Measurements from ENCODE around the gene UNC13B. TPM values are rescaled to one million over a fixed set of nuclear protein-coding genes. Genes with fewer than 3 reads are reported as not detected.

UNC13B gene
- total and polyA plus RNA-seq, 2 of the 13 experiments (the other 11 are each of a cell fraction or from before 2014, with no cell fraction given) = 14.0 to 18.3 TPM

DNA sequence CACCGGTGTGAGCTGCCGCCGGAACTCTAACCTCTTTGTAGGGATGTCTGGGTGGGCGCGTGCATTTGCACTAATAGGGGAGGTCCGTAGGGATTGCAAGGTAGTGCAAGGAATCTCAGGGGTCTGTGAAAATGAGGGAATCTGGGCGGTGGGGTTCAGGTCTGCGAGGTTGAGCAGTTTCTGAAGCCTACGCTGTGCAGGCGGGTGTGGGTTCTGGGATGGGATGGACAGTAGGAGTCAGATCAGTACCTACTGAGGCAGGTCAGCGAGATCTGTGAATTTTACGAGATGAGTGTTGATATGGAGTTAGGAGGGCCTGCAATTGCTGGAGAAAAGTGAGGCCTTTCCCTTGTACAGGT lies 45.3 kb upstream of the UNC13B start (continued):
- peak; percentile 48; the same call in 1 of the 2 replicates for TF ChIP-seq ZNF598 (CRISPR knock-in tag; IDR thresholded peaks at IDR 0.05; ENCODE audit: borderline replicate concordance)
- TF ChIP-seq HIVEP1 (CRISPR knock-in tag; IDR thresholded peaks at IDR 0.05) = peak; percentile 15; the same call in 1 of the 2 replicates
- TF ChIP-seq, protein P1, sequence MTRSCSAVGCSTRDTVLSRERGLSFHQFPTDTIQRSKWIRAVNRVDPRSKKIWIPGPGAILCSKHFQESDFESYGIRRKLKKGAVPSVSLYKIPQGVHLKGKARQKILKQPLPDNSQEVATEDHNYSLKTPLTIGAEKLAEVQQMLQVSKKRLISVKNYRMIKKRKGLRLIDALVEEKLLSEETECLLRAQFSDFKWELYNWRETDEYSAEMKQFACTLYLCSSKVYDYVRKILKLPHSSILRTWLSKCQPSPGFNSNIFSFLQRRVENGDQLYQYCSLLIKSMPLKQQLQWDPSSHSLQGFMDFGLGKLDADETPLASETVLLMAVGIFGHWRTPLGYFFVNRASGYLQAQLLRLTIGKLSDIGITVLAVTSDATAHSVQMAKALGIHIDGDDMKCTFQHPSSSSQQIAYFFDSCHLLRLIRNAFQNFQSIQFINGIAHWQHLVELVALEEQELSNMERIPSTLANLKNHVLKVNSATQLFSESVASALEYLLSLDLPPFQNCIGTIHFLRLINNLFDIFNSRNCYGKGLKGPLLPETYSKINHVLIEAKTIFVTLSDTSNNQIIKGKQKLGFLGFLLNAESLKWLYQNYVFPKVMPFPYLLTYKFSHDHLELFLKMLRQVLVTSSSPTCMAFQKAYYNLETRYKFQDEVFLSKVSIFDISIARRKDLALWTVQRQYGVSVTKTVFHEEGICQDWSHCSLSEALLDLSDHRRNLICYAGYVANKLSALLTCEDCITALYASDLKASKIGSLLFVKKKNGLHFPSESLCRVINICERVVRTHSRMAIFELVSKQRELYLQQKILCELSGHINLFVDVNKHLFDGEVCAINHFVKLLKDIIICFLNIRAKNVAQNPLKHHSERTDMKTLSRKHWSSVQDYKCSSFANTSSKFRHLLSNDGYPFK (CRISPR knock-in tag; IDR thresholded peaks at IDR 0.05; ENCODE audit: borderline replicate concordance) = 0 out of 2 replicates have a peak, but pooled peaks have one; percentile 29
- 0 out of 2 replicates have a peak, but pooled peaks have one; percentile 4 for TF ChIP-seq EEA1 (CRISPR knock-in tag; IDR thresholded peaks at IDR 0.05; ENCODE audit: borderline replicate concordance)
- no peak for TF ChIP-seq NCOA1 (CRISPR knock-in tag; IDR thresholded peaks at IDR 0.05)
- TF ChIP-seq, protein P2, sequence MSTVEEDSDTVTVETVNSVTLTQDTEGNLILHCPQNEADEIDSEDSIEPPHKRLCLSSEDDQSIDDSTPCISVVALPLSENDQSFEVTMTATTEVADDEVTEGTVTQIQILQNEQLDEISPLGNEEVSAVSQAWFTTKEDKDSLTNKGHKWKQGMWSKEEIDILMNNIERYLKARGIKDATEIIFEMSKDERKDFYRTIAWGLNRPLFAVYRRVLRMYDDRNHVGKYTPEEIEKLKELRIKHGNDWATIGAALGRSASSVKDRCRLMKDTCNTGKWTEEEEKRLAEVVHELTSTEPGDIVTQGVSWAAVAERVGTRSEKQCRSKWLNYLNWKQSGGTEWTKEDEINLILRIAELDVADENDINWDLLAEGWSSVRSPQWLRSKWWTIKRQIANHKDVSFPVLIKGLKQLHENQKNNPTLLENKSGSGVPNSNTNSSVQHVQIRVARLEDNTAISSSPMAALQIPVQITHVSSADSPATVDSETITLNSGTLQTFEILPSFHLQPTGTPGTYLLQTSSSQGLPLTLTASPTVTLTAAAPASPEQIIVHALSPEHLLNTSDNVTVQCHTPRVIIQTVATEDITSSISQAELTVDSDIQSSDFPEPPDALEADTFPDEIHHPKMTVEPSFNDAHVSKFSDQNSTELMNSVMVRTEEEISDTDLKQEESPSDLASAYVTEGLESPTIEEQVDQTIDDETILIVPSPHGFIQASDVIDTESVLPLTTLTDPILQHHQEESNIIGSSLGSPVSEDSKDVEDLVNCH (CRISPR knock-in tag; IDR thresholded peaks at IDR 0.05) = peak; percentile 82; the same call in 1 of the 2 replicates
- TF ChIP-seq ZNF766 (CRISPR knock-in tag; IDR thresholded peaks at IDR 0.05; ENCODE audit: borderline replicate concordance) = no peak
- TF ChIP-seq ONECUT2 (CRISPR knock-in tag; IDR thresholded peaks at IDR 0.05) = no peak
- TF ChIP-seq, protein P3, sequence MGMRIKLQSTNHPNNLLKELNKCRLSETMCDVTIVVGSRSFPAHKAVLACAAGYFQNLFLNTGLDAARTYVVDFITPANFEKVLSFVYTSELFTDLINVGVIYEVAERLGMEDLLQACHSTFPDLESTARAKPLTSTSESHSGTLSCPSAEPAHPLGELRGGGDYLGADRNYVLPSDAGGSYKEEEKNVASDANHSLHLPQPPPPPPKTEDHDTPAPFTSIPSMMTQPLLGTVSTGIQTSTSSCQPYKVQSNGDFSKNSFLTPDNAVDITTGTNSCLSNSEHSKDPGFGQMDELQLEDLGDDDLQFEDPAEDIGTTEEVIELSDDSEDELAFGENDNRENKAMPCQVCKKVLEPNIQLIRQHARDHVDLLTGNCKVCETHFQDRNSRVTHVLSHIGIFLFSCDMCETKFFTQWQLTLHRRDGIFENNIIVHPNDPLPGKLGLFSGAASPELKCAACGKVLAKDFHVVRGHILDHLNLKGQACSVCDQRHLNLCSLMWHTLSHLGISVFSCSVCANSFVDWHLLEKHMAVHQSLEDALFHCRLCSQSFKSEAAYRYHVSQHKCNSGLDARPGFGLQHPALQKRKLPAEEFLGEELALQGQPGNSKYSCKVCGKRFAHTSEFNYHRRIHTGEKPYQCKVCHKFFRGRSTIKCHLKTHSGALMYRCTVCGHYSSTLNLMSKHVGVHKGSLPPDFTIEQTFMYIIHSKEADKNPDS (CRISPR knock-in tag; IDR thresholded peaks at IDR 0.05) = no peak
- peak; percentile 92; the same call in 1 of the 2 replicates for TF ChIP-seq ZNF383 (CRISPR knock-in tag; IDR thresholded peaks at IDR 0.05; ENCODE audit: borderline replicate concordance)
- TF ChIP-seq ZNF543 (CRISPR knock-in tag; IDR thresholded peaks at IDR 0.05) = no peak
- TF ChIP-seq ZNF761 (CRISPR knock-in tag; conservative IDR thresholded peaks at IDR 0.05) = 0 out of 2 replicates have a peak, but pooled peaks have one; percentile 52
- TF ChIP-seq TSC22D2 (CRISPR knock-in tag; IDR thresholded peaks at IDR 0.05; ENCODE audit: borderline replicate concordance) = no peak
- TF ChIP-seq, protein P4, sequence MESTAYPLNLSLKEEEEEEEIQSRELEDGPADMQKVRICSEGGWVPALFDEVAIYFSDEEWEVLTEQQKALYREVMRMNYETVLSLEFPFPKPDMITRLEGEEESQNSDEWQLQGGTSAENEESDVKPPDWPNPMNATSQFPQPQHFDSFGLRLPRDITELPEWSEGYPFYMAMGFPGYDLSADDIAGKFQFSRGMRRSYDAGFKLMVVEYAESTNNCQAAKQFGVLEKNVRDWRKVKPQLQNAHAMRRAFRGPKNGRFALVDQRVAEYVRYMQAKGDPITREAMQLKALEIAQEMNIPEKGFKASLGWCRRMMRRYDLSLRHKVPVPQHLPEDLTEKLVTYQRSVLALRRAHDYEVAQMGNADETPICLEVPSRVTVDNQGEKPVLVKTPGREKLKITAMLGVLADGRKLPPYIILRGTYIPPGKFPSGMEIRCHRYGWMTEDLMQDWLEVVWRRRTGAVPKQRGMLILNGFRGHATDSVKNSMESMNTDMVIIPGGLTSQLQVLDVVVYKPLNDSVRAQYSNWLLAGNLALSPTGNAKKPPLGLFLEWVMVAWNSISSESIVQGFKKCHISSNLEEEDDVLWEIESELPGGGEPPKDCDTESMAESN (CRISPR knock-in tag; conservative IDR thresholded peaks at IDR 0.05) = 0 out of 2 replicates have a peak, but pooled peaks have one; percentile 12
- TF ChIP-seq KMT2A (CRISPR knock-in tag; IDR thresholded peaks at IDR 0.05) = no peak
- no peak for TF ChIP-seq PCBP1 (IDR thresholded peaks at IDR 0.05; ENCODE audit: borderline replicate concordance, low read depth, low read length)
- TF ChIP-seq TP53 (CRISPR knock-in tag; conservative IDR thresholded peaks at IDR 0.05) = 0 out of 2 replicates have a peak, but pooled peaks have one; percentile 45
- TF ChIP-seq ZFP82 (CRISPR knock-in tag; IDR thresholded peaks at IDR 0.05; ENCODE audit: borderline replicate concordance) = peak; percentile 67; the same call in 1 of the 2 replicates
